AG04450 (cell line): ENCODE results near the gene BCCIP. TPM values are rescaled to one million over a fixed set of nuclear protein-coding genes. Genes with fewer than 3 reads are reported as not detected.

ENCODE experiments used
- CTCF ChIA-PET: fragments of 300-600, 350-600 bp; formaldehyde crosslinking; extraction: SDS; loops from one replicate; lab custom pipeline; 2022; ENCODE audit warnings: antibody characterized with exemption, inconsistent platforms; lab: Charles Lee
- POLR2A ChIA-PET: fragments of 350-600 bp; formaldehyde crosslinking; extraction: SDS; loops from one replicate; lab custom pipeline; 2021; ENCODE audit warnings: antibody characterized with exemption, inconsistent platforms; lab: Yijun Ruan, JAX
- DNase-seq: peaks from one replicate; pipeline ENCODE4 v3.0.0-alpha.2; 2011; ENCODE audit warnings: low read depth, low spot score
- H3K27ac ChIP-seq: one replicate; pipeline ENCODE4 v1.5.1; 2012; ENCODE audit warnings: low read depth, low read length, control low read depth
- H3K27me3 ChIP-seq: one replicate; pipeline ENCODE4 v1.6.0; 2012; ENCODE audit warnings: low read length; ENCODE audit not compliant: control insufficient read depth, insufficient read depth
- H3K4me3 ChIP-seq: 2 replicates; pipeline ENCODE4 v1.5.1; 2011; ENCODE audit warnings: mild to moderate bottlenecking, low read depth, low read length, control low read depth
- H3K9me3 ChIP-seq: 2 replicates; pipeline ENCODE4 v1.5.1; 2012; ENCODE audit warnings: low read length; ENCODE audit not compliant: control insufficient read depth, insufficient read depth
- polyA plus RNA-seq: library from polyadenylated mRNA; depleted of rRNA; stranded (reverse); fragments of >200 nt; gene quantifications from 2 replicates; pipeline ENCODE4 v1.2.3, GENCODE V29; 2011
- TF ChIP-seq, protein P1 (sequence below): IDR thresholded peaks from 2 replicates; pipeline ENCODE4 v1.5.1; 2011; ENCODE audit warnings: low read depth, low read length, control low read depth, inconsistent platforms

The BCCIP gene
- polyA plus RNA-seq, 1 experiment, result 63.8 TPM

DNA sequence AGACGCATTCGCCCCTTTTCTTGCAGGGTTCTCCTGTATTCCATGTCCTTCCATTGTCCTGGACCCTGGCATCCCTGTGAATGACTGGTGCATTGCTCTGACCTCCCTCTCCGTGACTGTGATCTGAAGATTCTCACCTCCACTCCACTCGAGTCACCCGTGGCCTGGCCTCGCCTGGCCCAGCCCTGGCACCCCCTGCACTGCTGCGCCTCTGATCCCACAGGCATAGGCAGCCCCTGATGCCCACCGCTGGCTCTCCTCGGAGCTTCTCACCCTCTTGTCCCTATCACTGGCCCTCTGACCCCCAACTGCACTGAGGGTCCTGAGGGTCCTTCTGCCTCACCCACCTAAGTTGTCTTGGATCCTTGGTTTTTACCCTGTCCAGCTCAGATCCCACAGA lies 45.5 kb upstream of the BCCIP start:
- TF ChIP-seq, protein P1, sequence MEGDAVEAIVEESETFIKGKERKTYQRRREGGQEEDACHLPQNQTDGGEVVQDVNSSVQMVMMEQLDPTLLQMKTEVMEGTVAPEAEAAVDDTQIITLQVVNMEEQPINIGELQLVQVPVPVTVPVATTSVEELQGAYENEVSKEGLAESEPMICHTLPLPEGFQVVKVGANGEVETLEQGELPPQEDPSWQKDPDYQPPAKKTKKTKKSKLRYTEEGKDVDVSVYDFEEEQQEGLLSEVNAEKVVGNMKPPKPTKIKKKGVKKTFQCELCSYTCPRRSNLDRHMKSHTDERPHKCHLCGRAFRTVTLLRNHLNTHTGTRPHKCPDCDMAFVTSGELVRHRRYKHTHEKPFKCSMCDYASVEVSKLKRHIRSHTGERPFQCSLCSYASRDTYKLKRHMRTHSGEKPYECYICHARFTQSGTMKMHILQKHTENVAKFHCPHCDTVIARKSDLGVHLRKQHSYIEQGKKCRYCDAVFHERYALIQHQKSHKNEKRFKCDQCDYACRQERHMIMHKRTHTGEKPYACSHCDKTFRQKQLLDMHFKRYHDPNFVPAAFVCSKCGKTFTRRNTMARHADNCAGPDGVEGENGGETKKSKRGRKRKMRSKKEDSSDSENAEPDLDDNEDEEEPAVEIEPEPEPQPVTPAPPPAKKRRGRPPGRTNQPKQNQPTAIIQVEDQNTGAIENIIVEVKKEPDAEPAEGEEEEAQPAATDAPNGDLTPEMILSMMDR, result no peak
- no peak overlapping the region for H3K27ac ChIP-seq
- DNase-seq, result no peak
- peaks cover 4% of the 10 kb centered on the region; the same call in 1 of the 2 replicates for H3K9me3 ChIP-seq
- ChIA-PET CTCF (no interaction called here), POLR2A (no interaction called here)
- peaks cover 18% of the 10 kb centered on the region for H3K27me3 ChIP-seq
- no peak overlapping the region for H3K4me3 ChIP-seq

DNA sequence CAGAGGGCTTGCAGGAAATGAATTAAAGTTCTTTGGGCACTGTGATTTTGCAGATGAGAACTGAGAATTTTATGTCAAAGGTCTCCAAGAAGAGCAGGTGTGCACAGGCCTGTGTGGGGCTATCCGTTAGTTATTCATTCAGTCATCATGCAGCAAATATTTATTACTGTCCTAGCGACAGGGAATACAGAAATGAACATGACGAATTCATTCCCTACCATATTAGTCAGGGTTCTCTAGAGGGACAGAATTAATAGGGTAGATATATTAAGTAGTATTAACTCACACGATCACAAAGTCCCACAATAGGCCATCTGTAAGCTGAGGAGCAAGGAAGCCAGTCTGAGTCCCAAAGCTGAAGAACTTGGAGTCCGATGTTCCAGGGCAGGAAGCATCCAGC lies 44.8 kb upstream of the BCCIP start:
- Histone ChIP-seq H3K27ac (no peak overlapping the region), H3K27me3 (peaks cover 18% of the 10 kb centered on the region), H3K4me3 (no peak overlapping the region), H3K9me3 (peaks cover 4% of the 10 kb centered on the region; the same call in 1 of the 2 replicates)
- CTCF ChIA-PET, result no interaction called here
- TF ChIP-seq, protein P1, result no peak
- no peak for DNase-seq
- POLR2A ChIA-PET, result no interaction called here

DNA sequence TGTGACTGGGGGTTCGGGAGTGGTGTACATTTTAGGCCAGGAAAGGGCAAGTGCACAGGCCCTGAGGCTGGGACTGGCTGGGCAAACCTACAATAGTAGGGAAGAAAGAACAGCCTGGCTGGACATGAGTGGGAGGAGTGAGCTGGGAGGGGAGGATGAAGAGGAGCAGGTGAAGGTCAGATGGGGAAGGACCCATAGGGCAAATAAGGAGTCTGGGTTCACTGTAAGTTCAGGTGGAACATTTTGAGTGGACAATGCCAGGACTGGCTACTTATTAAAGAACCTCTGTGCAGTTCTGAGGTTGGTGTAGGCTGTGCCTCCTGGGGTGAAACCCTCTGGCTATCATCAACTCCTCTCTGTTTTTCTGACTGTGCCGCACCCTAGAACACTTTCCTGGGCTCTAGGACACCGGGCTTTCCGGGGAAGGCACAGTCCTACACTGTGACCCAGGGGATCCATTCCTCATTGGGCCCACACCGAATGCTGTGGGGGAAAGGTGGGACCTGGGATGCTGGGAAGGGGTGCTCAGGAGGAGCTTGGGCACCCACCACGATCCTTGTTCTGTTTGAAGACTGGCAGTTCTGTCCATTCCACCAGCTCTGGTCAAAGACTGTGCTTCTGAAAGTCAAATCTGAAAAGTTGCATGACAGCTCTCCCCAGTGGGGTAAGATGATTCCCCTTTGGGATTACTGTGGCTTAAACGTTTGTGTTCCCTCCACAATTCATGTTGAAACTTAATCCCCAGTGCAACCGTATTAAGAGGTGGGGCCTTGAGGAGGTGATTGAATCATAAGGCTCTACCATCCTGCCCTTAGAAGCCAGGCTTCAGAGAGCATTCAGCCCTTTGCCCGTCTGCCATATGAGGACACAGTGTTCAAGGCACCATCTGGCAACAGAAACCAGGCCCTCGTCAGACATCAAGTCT lies 43.7 kb upstream of the BCCIP start:
- no peak overlapping the region for H3K4me3 ChIP-seq
- DNase-seq, result no peak
- ChIA-PET CTCF (no interaction called here), POLR2A (no interaction called here)
- H3K27ac ChIP-seq, result no peak overlapping the region
- peaks cover 18% of the 10 kb centered on the region for H3K27me3 ChIP-seq
- peaks cover 2% of the 10 kb centered on the region; the same call in 1 of the 2 replicates for H3K9me3 ChIP-seq
- TF ChIP-seq, protein P1, result no peak

DNA sequence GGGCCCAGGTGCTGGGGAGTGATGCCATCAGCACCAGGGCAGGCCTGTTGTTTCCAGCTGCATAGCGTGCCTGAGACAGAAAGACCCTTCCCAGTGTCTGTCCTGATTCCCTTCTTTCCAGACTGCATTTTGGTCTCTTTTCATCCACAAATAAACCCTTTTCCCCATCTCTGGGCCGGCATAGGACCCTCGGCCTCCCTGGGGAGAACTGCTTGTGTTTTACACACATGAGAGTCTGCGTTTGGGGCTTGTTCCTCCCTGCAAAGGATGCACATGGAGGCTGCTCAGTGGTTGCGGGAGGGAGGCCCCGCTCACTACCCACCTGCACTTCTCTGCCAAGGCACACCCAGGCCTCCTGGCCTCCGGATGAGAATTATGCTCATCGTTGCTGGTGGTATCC lies 42.0 kb upstream of the BCCIP start:
- no peak for DNase-seq
- no peak overlapping the region for H3K27ac ChIP-seq
- no peaks in the 10 kb centered on the region for H3K9me3 ChIP-seq
- ChIA-PET POLR2A (no interaction called here), CTCF (interaction anchor here (0.7 kb wide), 1 partner anchor 48 kb away, joined by 3 read pairs; no protein-coding TSS in a partner anchor)
- no peak overlapping the region for H3K4me3 ChIP-seq
- H3K27me3 ChIP-seq, result peaks cover 12% of the 10 kb centered on the region
- TF ChIP-seq, protein P1, result no peak

GRCh38 chr10:125782054-125782453 lies 41.3 kb upstream of the BCCIP start:
- no peak overlapping the region for H3K4me3 ChIP-seq
- POLR2A ChIA-PET, result no interaction called here
- no peak overlapping the region for H3K27ac ChIP-seq
- no peaks in the 10 kb centered on the region for H3K9me3 ChIP-seq
- CTCF ChIA-PET, result no interaction called here
- TF ChIP-seq, protein P1, result no peak
- peaks cover 8% of the 10 kb centered on the region for H3K27me3 ChIP-seq
- no peak for DNase-seq
